Measurements from ENCODE around the gene TRIO. TPM values are rescaled to one million over a fixed set of nuclear protein-coding genes. Genes with fewer than 3 reads are reported as not detected.
"Not testable (repeated sequence)": the region's sequence is repeated elsewhere in the genome, so short reads cannot be mapped to it uniquely, and the experiment has no call there.

Gene TRIO
- total and polyA plus RNA-seq, 4 experiments from 2014 or later, result 0.09 to 11.5 (median 9.7) TPM; not detected in 1

DNA sequence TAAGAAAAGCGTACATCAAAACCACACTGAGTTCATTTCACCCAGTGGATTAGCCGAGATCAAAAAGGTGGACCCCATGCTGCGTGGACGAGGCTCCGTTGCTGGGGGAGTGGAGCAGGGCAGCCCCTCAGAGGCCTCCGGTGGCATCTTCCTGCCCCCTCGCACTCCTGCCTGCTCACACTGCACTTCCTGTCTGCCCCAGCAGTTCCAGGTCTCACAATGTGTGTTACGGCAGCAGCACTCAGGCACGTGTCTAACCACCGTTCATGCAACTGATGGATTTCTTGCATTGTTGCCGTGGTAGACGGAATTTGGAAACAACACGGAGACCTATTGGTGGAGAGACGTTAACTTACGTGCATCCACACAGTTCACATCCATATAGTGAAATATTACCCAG, 241.9 kb downstream of the TRIO start:
- no peaks in the 10 kb centered on the region for H3K4me1 Mint-ChIP-seq
- Histone ChIP-seq H3K4me3 (ENCODE audit: low read length in 2 of 2) (no peak overlapping the region), H3K27ac (ENCODE audit: low read depth, low read length) (no peak overlapping the region), H3K27me3 (ENCODE audit: insufficient read depth, low read length) (no peaks in the 10 kb centered on the region), H3K4me1 (ENCODE audit: insufficient read depth, low read length) (no peaks in the 10 kb centered on the region), H3K9me3 (ENCODE audit: control insufficient read depth in 1 of 2, low read length in 2 of 2) (no peaks in the 10 kb centered on the region), H3K36me3 (ENCODE audit: insufficient read depth, low read length) (no peaks in the 10 kb centered on the region)
- H3K9me3 Mint-ChIP-seq, result no peaks in the 10 kb centered on the region
- intact Hi-C loops (cut with micrococcal nuclease), result no loop called here
- H3K36me3 Mint-ChIP-seq, result no peaks in the 10 kb centered on the region
- CTCF ChIA-PET (ENCODE audit: partially characterized antibody), result no interaction called here
- DNase-seq, result no peak
- POLR2A ChIA-PET (ENCODE audit: partially characterized antibody), result no interaction called here
- no peak overlapping the region for H3K27ac Mint-ChIP-seq
- H3K27me3 Mint-ChIP-seq, result peaks cover 3 to 14% of the 10 kb centered on the region in 2 donors
- no peak overlapping the region for H3K4me3 Mint-ChIP-seq

DNA sequence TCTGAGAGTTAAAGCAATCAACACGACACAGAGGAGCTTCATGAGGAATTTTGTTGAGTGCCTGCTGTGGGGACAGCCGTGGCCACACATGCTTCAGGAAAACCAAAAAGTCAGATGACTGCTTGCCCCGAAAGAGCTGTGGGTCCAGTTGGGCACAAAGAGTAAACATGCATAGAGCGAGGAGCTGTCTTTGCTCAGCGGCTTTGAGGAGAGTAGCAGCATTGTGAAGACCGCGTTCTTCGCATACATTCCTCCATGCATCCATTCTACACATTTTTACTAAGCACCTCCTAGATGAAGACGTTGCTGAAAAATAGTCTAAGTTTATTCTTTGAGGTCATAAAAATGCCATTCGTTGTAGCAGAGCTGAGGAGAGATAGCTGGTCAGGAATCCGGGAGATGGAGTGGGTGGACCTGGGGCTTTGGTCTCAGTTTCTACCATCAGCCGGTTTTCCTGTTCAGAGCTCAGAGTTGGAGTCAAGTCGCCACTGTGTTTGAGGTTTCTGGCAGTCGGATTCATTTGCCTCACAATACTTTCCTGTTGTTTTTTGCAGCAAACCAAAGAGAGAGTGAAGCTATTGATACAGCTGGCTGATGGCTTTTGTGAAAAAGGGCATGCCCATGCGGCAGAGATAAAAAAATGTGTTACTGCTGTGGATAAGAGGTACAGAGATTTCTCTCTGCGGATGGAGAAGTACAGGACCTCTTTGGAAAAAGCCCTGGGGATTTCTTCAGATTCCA, 243.9 kb downstream of the TRIO start:
- ChIA-PET CTCF (ENCODE audit: partially characterized antibody) (interaction anchor here (1.6 to 2.2 kb wide), 4 partner anchors 11 to 261 kb away, joined by 3 to 11 read pairs (median 6); no protein-coding TSS in a partner anchor), POLR2A (ENCODE audit: partially characterized antibody) (no interaction called here)
- Mint-ChIP-seq H3K36me3 (no peaks in the 10 kb centered on the region), H3K9me3 (peaks cover 0 to 3% (median 0%) of the 10 kb centered on the region in 8 donors), H3K4me3 (no peak overlapping the region), H3K27me3 (peaks cover 0 to 9% of the 10 kb centered on the region in 2 donors), H3K27ac (no peak overlapping the region), H3K4me1 (no peaks in the 10 kb centered on the region)
- intact Hi-C loops (cut with micrococcal nuclease), result no loop called here
- H3K27me3 ChIP-seq (ENCODE audit: insufficient read depth, low read length), result no peaks in the 10 kb centered on the region
- no peaks in the 10 kb centered on the region for H3K36me3 ChIP-seq (ENCODE audit: insufficient read depth, low read length)
- no peak overlapping the region for H3K27ac ChIP-seq (ENCODE audit: low read depth, low read length)
- no peaks in the 10 kb centered on the region for H3K4me1 ChIP-seq (ENCODE audit: insufficient read depth, low read length)
- no peak overlapping the region for H3K4me3 ChIP-seq (ENCODE audit: low read length in 2 of 2)
- no peaks in the 10 kb centered on the region for H3K9me3 ChIP-seq (ENCODE audit: control insufficient read depth in 1 of 2, low read length in 2 of 2)
- no peak for DNase-seq

DNA sequence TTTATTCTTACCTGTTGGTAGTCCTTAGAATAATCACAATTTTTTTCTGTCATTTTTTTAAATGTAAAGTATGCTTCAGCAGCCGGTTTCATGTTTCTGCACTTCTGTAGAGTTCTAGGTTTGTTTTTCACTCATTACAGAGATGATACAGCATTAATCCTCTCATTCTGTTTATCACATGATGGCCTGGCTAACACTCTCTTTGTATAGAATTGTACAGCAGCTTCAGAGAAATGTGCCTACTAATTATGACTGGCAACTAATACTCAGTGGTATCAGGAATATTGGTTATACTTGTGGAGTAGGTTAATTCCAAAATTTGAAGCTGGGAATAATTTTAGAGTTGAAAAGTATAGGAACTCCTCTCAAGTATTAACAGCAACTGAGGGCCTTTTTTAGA, 245.6 kb downstream of the TRIO start:
- Histone ChIP-seq H3K4me1 (ENCODE audit: insufficient read depth, low read length) (no peaks in the 10 kb centered on the region), H3K36me3 (ENCODE audit: insufficient read depth, low read length) (no peaks in the 10 kb centered on the region)

DNA sequence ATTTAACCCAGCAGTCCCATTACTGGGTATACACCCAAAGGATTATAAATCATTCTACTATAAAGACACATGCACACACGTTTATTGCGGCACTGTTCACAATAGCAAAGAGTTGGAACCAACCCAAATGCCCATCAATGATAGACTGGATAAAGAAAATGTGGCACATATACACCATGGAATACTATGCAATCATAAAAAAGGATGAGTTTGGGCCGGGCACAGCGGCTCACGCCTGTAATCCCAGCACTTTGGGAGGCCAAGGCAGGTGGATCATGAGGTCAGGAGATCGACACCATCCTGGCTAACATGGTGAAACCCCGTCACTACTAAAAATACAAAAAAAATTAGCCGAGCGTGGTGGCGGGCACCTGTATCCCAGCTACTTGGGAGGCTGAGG, 249.4 kb downstream of the TRIO start:
- H3K27ac Mint-ChIP-seq; H3K4me3 Mint-ChIP-seq; H3K27ac ChIP-seq (ENCODE audit: low read depth, low read length); H3K36me3 ChIP-seq (ENCODE audit: insufficient read depth, low read length); H3K27me3 ChIP-seq (ENCODE audit: insufficient read depth, low read length); H3K36me3 Mint-ChIP-seq; POLR2A ChIA-PET (ENCODE audit: partially characterized antibody); DNase-seq; H3K4me1 Mint-ChIP-seq; intact Hi-C loops (cut with micrococcal nuclease); H3K27me3 Mint-ChIP-seq; H3K9me3 Mint-ChIP-seq; H3K4me3 ChIP-seq (ENCODE audit: low read length in 2 of 2); H3K4me1 ChIP-seq (ENCODE audit: insufficient read depth, low read length); H3K9me3 ChIP-seq (ENCODE audit: control insufficient read depth in 1 of 2, low read length in 2 of 2): not testable (repeated sequence)
- CTCF ChIA-PET (ENCODE audit: partially characterized antibody), result interaction anchor here (10.2 kb wide), 1 partner anchor 256 kb away, joined by 175 read pairs; no protein-coding TSS in a partner anchor

More for the DNA sequence above, 245.6 kb downstream of the TRIO start:
- no peak overlapping the region for H3K27ac ChIP-seq (ENCODE audit: low read depth, low read length)
- no peak overlapping the region for H3K4me3 Mint-ChIP-seq
- CTCF ChIA-PET (ENCODE audit: partially characterized antibody), result interaction anchor here (0.7 to 3.9 kb wide), 5 partner anchors 12 to 358 kb away, joined by 3 to 28 read pairs (median 3); no protein-coding TSS in a partner anchor
- no peaks in the 10 kb centered on the region for H3K4me1 Mint-ChIP-seq
- intact Hi-C loops (cut with micrococcal nuclease), result no loop called here
- peaks cover 0 to 7% of the 10 kb centered on the region in 2 donors for H3K27me3 Mint-ChIP-seq
- H3K4me3 ChIP-seq (ENCODE audit: low read length in 2 of 2), result no peak overlapping the region
- DNase-seq, result no peak
- peaks cover 0 to 4% (median 0%) of the 10 kb centered on the region in 8 donors for H3K9me3 Mint-ChIP-seq
- POLR2A ChIA-PET (ENCODE audit: partially characterized antibody), result no interaction called here
- no peaks in the 10 kb centered on the region for H3K36me3 Mint-ChIP-seq
- no peaks in the 10 kb centered on the region for H3K9me3 ChIP-seq (ENCODE audit: control insufficient read depth in 1 of 2, low read length in 2 of 2)
- no peaks in the 10 kb centered on the region for H3K27me3 ChIP-seq (ENCODE audit: insufficient read depth, low read length)
- no peak overlapping the region for H3K27ac Mint-ChIP-seq

DNA sequence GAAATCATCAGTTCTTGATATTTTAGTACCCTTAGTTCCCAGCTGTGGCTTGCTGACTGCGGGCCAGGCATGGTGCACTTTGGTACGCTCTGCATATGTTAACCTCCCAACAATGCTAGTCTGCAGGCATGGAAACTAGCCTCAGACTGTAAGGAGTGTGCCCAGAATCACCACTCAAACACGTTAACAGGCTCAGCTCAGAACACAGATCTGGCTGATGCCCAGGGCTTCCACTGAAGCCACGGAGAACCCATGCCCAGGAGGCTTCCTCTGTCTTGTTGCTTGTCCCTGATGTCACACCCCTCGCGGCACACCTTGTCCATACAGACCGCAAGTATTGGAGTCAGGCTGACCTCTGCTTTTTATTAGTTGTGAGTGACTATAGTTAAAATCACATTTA, 251.2 kb downstream of the TRIO start:
- CTCF ChIA-PET (ENCODE audit: partially characterized antibody), result interaction anchor here (1.4 to 10.2 kb wide), 3 partner anchors 12 to 254 kb away, joined by 4 to 175 read pairs (median 12); no protein-coding TSS in a partner anchor
- POLR2A ChIA-PET (ENCODE audit: partially characterized antibody), result no interaction called here
- no peaks in the 10 kb centered on the region for H3K27me3 ChIP-seq (ENCODE audit: insufficient read depth, low read length)
- intact Hi-C loops (cut with micrococcal nuclease), result no loop called here
- Mint-ChIP-seq H3K36me3 (no peaks in the 10 kb centered on the region), H3K4me3 (no peak overlapping the region), H3K9me3 (peaks cover 0 to 4% (median 0%) of the 10 kb centered on the region in 8 donors), H3K4me1 (no peaks in the 10 kb centered on the region), H3K27me3 (peaks cover 0 to 3% of the 10 kb centered on the region in 2 donors), H3K27ac (no peak overlapping the region)
- H3K36me3 ChIP-seq (ENCODE audit: insufficient read depth, low read length), result no peaks in the 10 kb centered on the region
- no peak overlapping the region for H3K4me3 ChIP-seq (ENCODE audit: low read length in 2 of 2)
- no peaks in the 10 kb centered on the region for H3K4me1 ChIP-seq (ENCODE audit: insufficient read depth, low read length)
- no peak overlapping the region for H3K27ac ChIP-seq (ENCODE audit: low read depth, low read length)
- no peaks in the 10 kb centered on the region for H3K9me3 ChIP-seq (ENCODE audit: control insufficient read depth in 1 of 2, low read length in 2 of 2)
- DNase-seq, result no peak

DNA sequence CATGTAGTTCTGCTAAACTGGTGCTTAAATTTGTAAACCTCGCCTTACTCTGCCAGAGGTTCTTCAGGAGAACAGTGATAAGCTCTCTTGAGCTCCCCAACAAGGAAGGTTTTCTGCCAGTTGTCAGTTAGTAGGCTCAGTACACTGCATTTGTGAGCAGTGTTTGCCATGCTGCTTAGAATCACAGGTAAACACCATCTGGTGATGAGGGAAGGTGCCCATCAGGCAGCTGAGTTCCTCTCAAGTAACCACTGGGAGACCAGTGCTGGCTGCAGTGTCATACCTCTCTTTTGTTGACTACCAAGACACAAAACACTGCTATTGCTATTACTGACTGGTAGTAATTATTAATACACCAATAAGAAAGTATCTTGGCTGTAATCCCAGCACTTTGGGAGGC, 252.3 kb downstream of the TRIO start:
- H3K27me3 Mint-ChIP-seq, result peaks cover 0 to 5% of the 10 kb centered on the region in 2 donors
- no peaks in the 10 kb centered on the region for H3K4me1 ChIP-seq (ENCODE audit: insufficient read depth, low read length)
- H3K36me3 ChIP-seq (ENCODE audit: insufficient read depth, low read length), result no peaks in the 10 kb centered on the region

DNA sequence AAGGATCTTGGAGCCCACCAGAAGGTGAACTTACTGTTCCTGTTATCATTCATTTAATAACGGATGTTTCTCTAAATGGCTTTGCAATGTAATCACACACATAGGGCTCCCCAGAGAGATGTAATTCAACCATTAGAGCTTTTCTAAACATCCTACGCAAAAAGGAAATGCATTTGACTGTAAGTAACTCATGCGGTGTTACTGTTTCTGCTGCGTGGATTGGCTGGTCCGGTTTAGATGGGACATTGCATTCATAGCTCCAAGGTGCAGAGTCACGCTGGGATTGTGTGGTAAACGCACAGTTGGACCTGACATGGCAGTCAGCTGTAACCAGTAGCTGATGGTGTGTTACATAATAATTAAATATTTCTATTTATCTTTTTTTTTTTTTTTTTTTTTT, 252.9 kb downstream of the TRIO start:
- Mint-ChIP-seq H3K27ac (no peak overlapping the region), H3K4me1 (no peaks in the 10 kb centered on the region), H3K27me3 (peaks cover 1 to 4% of the 10 kb centered on the region in 2 donors), H3K36me3 (no peaks in the 10 kb centered on the region), H3K4me3 (no peak overlapping the region), H3K9me3 (peaks cover 0 to 4% (median 0%) of the 10 kb centered on the region in 8 donors)
- Histone ChIP-seq H3K4me3 (ENCODE audit: low read length in 2 of 2) (no peak overlapping the region), H3K27me3 (ENCODE audit: insufficient read depth, low read length) (no peaks in the 10 kb centered on the region), H3K9me3 (ENCODE audit: control insufficient read depth in 1 of 2, low read length in 2 of 2) (no peaks in the 10 kb centered on the region), H3K4me1 (ENCODE audit: insufficient read depth, low read length) (no peaks in the 10 kb centered on the region), H3K27ac (ENCODE audit: low read depth, low read length) (no peak overlapping the region), H3K36me3 (ENCODE audit: insufficient read depth, low read length) (no peaks in the 10 kb centered on the region)
- POLR2A ChIA-PET (ENCODE audit: partially characterized antibody), result no interaction called here
- intact Hi-C loops (cut with micrococcal nuclease), result no loop called here
- CTCF ChIA-PET (ENCODE audit: partially characterized antibody), result interaction anchor here (1.0 to 10.2 kb wide), 4 partner anchors 32 to 253 kb away, joined by 3 to 175 read pairs (median 8); no protein-coding TSS in a partner anchor
- DNase-seq, result no peak

More for the DNA sequence above, 252.3 kb downstream of the TRIO start:
- no peaks in the 10 kb centered on the region for H3K36me3 Mint-ChIP-seq
- intact Hi-C loops (cut with micrococcal nuclease), result no loop called here
- no peak overlapping the region for H3K27ac Mint-ChIP-seq
- ChIA-PET CTCF (ENCODE audit: partially characterized antibody) (interaction anchor here (1.3 to 10.2 kb wide), 4 partner anchors 13 to 253 kb away, joined by 3 to 175 read pairs (median 8); no protein-coding TSS in a partner anchor), POLR2A (ENCODE audit: partially characterized antibody) (no interaction called here)
- Histone ChIP-seq H3K27ac (ENCODE audit: low read depth, low read length) (no peak overlapping the region), H3K9me3 (ENCODE audit: control insufficient read depth in 1 of 2, low read length in 2 of 2) (no peaks in the 10 kb centered on the region), H3K4me3 (ENCODE audit: low read length in 2 of 2) (no peak overlapping the region), H3K27me3 (ENCODE audit: insufficient read depth, low read length) (no peaks in the 10 kb centered on the region)
- H3K9me3 Mint-ChIP-seq, result peaks cover 0 to 4% (median 0%) of the 10 kb centered on the region in 8 donors
- DNase-seq, result no peak
- no peaks in the 10 kb centered on the region for H3K4me1 Mint-ChIP-seq
- no peak overlapping the region for H3K4me3 Mint-ChIP-seq

All from CD4-positive, alpha-beta memory T cell (primary cell).